Measurements from ENCODE around the gene PTPRM. TPM values are rescaled to one million over a fixed set of nuclear protein-coding genes. Genes with fewer than 3 reads are reported as not detected.

Gene PTPRM
- total RNA-seq, 1 donor, result 64.2 TPM

DNA sequence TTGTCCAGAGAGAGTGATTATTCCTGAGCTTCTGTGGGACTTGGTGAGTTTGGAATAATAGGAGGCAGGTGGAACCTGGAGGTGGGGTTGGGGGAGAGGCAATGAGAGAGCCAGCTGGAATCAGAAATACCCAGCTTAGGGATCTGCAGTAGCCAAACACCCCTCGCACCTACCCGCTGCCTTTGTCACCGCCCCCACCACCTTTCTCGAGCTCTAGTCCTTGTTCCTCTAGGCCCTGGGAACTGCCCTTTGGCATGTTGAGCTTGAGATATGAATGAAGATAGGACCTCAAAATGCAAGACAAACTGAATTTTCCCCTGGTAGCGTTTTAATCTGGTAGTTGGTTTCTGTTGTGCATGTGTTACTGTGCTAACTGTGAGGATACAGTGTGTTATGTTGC lies 242.9 kb downstream of the PTPRM start:
- no peak for DNase-seq (ENCODE audit: low read depth)
- H3K4me3 ChIP-seq (ENCODE audit: low read depth, low read length), result no peak overlapping the region
- TF ChIP-seq, protein P1, sequence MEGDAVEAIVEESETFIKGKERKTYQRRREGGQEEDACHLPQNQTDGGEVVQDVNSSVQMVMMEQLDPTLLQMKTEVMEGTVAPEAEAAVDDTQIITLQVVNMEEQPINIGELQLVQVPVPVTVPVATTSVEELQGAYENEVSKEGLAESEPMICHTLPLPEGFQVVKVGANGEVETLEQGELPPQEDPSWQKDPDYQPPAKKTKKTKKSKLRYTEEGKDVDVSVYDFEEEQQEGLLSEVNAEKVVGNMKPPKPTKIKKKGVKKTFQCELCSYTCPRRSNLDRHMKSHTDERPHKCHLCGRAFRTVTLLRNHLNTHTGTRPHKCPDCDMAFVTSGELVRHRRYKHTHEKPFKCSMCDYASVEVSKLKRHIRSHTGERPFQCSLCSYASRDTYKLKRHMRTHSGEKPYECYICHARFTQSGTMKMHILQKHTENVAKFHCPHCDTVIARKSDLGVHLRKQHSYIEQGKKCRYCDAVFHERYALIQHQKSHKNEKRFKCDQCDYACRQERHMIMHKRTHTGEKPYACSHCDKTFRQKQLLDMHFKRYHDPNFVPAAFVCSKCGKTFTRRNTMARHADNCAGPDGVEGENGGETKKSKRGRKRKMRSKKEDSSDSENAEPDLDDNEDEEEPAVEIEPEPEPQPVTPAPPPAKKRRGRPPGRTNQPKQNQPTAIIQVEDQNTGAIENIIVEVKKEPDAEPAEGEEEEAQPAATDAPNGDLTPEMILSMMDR (IDR thresholded peaks at IDR 0.05; ENCODE audit: insufficient read depth, low read length), result no peak

DNA sequence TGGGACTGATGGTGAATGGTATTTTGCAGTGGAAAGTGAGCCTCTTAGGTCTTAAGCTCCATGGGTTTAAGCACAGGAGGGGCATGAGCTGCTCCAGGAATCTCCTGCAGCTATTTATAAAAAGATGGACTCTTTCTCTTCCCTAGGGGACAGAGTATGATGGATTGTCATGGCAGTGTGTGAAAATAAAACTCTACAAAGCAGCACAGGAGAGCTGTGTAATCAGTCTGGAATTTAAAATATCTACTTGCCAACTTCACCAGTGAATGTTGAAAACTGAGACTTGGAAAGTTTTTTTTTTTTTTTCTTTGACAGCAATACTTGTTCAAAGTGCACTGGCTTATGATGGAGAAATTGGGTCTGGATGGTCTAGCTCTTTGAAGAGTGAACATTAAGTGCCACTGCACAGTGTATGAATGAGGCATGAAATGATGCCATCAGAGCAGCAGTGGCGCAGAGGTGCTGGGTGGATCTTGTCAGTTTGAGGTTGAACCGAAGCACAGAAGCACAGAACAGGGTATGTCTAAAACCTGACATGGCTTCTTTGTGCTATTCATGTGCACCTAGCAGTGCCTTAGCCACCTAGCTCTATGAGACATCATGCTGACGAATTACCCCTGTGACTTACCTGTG lies 245.4 kb downstream of the PTPRM start:
- peak; percentile 82 for DNase-seq (ENCODE audit: low read depth)
- no peak overlapping the region for H3K4me3 ChIP-seq (ENCODE audit: low read depth, low read length)
- TF ChIP-seq, protein P1 (IDR thresholded peaks at IDR 0.05; ENCODE audit: insufficient read depth, low read length), result no peak

DNA sequence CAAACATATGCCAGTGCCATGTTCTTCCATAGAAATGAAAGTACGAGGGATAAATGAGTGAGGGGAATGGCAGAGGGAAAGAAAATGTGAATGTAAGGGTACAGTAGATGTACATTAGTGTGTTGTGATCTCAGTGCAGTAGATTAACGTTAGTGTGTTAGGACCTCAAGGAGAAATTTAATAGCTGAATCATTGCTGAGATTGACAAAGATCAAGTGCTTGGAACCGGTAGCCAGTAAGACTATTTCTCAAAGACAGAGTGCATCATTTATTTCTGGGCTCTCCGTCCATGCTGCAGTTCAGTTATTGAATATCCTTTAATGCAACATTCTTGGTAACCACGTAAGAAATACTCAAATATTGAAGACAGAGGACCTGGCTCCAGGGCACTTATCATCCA lies 246.0 kb downstream of the PTPRM start:
- no peak for DNase-seq (ENCODE audit: low read depth)
- no peak overlapping the region for H3K4me3 ChIP-seq (ENCODE audit: low read depth, low read length)
- TF ChIP-seq, protein P1 (IDR thresholded peaks at IDR 0.05; ENCODE audit: insufficient read depth, low read length), result no peak

DNA sequence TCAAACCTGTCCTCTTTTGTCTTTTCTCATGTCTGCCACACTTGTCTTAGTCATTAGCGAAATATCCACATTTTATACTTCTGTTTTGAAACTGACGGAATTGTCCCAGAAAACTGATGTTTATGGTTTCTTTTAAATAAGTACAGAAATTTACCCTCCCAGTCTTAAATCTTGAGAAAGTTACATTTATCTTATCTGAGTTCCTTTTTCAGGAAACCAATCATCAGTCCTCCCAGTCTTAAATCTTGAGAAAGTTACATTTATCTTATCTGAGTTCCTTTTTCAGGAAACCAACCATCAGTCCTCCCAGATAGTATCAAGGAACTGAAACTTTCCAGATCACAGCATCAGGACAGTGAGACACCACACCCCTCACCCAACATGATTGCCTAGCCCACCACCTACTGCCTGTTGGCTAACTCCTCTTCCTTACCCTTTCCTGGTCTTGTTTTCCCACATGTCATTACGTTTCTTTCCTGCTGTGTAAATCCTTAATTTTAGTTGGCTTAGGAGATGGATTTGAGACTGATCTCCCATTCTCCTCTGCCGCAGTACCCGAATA lies 247.7 kb downstream of the PTPRM start:
- TF ChIP-seq, protein P1 (IDR thresholded peaks at IDR 0.05; ENCODE audit: insufficient read depth, low read length), result no peak
- no peak overlapping the region for H3K4me3 ChIP-seq (ENCODE audit: low read depth, low read length)
- DNase-seq (ENCODE audit: low read depth), result peak; percentile 55

DNA sequence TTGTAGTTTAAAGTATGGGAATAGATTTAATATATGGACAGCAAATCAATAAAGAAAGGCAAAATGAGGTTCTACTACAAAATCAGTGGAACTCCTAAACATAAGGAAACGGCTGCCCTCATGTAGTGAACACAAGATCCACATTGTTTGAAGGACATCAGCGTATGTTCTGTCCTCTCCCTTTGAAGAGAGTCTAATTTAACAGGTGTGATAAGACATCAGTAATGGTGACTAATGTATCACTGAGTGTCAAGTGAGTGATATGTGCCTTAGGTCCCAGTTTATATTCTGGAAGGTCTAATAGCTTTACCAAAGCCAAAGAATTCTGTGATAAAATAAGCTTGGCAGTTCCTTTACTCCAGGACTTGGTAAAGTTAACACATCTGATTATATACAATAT lies 248.7 kb downstream of the PTPRM start:
- H3K4me3 ChIP-seq (ENCODE audit: low read depth, low read length), result no peak overlapping the region
- TF ChIP-seq, protein P1 (IDR thresholded peaks at IDR 0.05; ENCODE audit: insufficient read depth, low read length), result no peak
- DNase-seq (ENCODE audit: low read depth), result no peak

DNA sequence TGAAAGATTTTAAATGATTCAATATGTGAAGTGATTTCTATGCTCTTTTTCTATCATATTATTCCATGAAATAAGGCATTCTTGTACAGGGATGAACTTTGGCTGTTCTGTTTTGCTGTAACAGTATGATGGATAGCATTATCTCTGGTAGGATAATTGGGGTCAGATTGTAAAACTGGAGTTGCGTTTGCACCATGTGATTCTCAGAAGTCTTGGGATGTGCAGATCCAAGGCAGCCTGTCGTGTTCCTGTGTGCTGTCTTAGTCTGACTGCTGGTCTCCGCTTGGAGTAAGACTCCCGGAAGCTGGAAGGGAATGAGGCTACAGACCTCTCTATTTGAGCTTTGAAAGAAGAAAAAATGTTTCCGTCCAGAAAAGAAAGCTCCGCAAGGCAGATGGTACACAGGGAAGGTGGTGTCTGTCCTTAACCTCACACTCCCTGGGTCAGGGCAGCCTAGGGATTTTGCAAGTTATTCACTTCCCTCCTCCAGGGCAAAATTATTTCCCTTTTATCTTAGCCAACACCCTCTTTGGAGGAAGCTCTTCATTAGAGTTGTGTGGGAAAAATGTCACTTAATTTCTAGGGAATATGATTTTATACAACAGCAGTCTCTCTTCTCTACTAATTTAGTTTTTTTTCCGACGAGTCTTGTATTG lies 250.6 kb downstream of the PTPRM start:
- DNase-seq (ENCODE audit: low read depth), result peak; percentile 36

More for the DNA sequence above, 250.6 kb downstream of the PTPRM start:
- no peak overlapping the region for H3K4me3 ChIP-seq (ENCODE audit: low read depth, low read length)
- TF ChIP-seq, protein P1 (IDR thresholded peaks at IDR 0.05; ENCODE audit: insufficient read depth, low read length), result no peak

Data from fibroblast of the aortic adventitia (primary cell).